ENCODE measurements around the gene MDC1. TPM values are rescaled to one million over a fixed set of nuclear protein-coding genes. Genes with fewer than 3 reads are reported as not detected.
"Not testable (repeated sequence)": the region's sequence is repeated elsewhere in the genome, so short reads cannot be mapped to it uniquely, and the experiment has no call there.

Gene MDC1
- total RNA-seq, 1 donor from 2014 or later, result 23.1 TPM

DNA sequence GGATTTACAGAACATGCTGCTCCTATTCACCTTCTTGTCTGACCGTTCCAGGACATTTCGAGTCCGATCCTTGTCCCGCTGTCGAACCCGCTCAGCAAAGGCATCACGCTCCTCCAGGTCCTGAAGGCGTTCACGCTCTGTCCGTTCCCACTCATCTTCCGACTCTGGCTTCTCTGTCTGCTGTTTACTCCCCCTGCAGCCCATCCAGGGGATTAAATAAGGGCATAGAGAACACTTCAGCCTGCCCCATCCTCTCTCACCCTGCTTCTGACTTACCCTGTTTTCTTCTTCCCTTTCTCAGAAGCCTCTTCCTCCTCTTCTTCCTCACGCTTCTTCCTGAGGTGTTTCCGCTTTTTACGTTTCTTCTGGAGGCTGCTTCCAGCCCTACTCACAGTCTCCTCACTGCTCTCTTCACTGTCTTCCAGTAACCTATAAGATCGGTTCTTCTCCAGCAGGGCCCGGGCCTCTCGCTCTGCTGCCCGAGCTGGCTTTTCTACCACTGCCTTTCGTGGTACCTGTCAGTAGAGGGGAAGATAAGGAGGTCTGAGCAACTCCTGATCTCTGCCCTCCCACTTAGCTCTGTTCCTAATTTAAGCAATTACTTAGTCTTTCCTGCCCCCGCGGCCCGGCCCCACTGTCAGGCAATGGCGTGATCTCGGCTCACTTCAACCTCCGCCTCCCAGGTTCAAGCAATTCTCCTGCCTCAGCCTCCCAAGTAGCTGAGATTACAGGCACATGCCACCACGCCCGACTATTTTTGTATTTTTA, 46.1 kb downstream of the MDC1 start:
- intact Hi-C loops (cut with DNase I), result loop anchor here (2.0 to 5.0 kb wide), 2 partner anchors 22 to 44 kb away; partner anchors contain the start of gene ATAT1
- no peak for DNase-seq (ENCODE audit: low spot score)

DNA sequence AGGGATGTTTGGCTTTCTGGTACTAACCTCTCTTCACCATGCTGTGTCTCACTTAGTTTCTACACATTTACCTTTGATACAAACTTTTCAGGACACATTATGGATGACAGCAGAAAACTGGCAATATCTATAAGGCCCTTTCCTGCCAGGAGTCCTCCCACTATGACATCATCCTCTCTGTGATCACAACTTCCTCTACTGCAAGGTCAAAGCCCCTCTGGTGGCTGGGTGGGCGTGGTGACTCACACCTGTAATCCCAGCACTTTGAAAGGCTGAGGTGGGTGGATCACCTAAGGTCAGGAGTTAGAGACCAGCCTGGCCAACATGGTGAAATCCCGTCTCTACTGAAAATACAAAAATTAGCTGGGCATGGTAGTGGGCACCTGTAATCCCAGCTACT, 50.8 kb downstream of the MDC1 start:
- DNase-seq (ENCODE audit: low spot score); intact Hi-C loops (cut with DNase I): not testable (repeated sequence)

DNA sequence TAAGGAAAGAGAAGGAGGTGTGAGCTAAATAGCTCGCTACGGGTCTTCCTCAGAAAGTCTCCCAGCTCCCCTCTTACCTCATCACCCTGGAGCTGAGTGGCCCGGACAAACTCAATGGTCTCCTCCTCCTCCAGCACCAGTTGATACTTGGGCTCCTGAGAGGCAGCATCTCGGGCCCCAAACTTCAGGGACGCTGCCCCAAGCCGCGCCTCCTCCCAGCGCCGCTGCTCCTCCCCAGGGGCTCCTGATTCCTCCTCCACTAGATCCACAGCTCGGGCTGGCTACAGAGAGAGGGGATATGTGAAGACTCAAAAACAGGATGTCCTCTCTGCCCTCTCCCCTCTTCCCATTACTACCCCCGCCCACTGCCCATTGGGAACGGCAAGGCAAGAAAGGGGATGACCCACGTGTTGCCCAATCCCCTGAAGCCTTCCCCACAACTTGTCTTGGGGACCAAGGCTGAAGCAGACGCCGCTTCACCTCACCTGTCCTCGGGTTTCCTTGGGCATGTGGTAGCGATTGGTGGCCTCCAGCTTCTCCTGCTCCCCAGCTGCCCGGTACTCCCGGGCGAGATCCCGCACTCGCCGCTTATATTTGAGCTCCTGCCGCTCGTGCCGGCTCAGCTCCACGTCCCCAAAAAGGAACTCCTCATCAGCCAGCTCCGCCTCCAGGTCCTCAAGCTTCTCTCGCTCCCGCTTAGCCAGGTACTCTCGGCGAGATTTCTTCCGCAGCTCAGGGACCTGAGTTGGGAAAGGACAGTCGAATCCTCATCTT, 51.9 kb downstream of the MDC1 start:
- intact Hi-C loops (cut with DNase I), result no loop called here
- no peak for DNase-seq (ENCODE audit: low spot score)

DNA sequence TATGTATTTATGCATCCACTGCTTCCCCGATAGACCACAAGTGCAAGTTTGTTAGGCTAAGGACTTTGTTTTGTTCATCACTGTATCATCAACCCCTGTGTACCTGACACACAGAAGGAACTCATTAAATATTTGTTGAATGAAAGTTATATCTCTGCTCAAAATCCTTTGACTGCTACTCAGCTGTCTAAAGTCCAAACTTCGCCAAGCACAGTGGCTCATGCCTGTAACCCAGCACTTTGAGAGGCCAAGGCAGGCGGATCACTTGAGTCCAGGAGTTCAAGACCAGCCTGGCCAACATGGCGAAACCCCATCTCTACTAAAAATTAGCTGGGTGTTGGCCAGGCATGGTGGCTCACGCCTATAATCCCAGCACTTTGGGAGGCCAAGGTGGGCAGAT, 59.2 kb downstream of the MDC1 start:
- DNase-seq (ENCODE audit: low spot score); intact Hi-C loops (cut with DNase I): not testable (repeated sequence)

DNA sequence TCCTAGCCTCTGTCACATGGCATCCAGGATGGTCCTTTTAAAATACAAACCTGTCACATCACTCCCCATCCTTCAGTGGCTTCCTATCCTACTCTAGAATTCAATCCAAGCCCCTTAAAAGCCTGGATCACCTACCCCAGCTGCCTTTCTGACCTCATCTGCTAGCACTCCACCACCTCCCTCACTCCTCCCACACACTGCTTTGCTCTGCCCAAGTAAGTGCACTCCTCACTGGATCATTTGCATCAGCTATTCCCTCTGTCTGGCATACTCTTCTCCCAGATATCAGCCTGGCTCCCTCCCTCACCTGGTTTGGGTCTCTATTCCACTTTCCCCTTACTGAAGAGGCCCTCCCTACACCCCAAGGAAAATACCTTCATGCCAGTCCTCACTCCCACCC, 59.6 kb downstream of the MDC1 start:
- intact Hi-C loops (cut with DNase I), result no loop called here
- DNase-seq (ENCODE audit: low spot score), result no peak

DNA sequence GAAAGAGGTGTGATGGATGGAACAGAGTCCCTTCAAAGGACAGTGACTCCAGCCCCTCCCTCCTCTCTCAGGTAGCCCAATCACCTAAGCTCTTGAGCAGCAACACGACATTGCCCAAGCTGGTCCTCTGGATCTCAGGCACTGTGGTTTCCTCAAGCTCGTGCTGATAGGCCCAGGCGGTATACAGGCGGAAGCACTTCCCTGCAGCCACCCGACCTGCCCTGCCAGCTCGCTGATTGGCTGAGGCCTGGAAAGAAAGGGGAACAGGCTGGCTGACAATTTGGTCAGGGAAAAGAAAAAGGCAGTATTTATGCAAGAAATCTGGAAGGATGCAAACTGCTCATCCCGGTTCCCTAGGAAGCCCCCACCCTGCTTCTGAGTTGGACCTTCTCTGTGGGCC, 60.6 kb downstream of the MDC1 start:
- intact Hi-C loops (cut with DNase I), result no loop called here
- DNase-seq (ENCODE audit: low spot score), result no peak

DNA sequence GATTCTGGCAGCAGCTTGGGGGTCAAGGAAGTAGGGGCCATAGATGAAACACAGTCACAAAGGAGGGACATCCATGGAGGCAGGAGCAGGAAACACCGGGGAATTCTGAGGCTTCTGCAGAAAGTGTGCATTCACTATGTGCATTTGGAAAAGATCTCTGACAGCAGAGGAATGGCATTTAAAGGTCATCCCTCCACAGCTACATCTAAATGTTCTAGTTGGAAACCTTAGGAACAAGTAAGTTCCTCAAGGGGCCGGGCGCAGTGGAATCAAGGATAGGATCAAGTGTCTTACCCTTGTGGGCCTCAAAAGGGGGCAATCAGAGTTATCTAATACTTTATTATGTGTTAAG, 61.4 kb downstream of the MDC1 start:
- intact Hi-C loops (cut with DNase I), result no loop called here
- no peak for DNase-seq (ENCODE audit: low spot score)

DNA sequence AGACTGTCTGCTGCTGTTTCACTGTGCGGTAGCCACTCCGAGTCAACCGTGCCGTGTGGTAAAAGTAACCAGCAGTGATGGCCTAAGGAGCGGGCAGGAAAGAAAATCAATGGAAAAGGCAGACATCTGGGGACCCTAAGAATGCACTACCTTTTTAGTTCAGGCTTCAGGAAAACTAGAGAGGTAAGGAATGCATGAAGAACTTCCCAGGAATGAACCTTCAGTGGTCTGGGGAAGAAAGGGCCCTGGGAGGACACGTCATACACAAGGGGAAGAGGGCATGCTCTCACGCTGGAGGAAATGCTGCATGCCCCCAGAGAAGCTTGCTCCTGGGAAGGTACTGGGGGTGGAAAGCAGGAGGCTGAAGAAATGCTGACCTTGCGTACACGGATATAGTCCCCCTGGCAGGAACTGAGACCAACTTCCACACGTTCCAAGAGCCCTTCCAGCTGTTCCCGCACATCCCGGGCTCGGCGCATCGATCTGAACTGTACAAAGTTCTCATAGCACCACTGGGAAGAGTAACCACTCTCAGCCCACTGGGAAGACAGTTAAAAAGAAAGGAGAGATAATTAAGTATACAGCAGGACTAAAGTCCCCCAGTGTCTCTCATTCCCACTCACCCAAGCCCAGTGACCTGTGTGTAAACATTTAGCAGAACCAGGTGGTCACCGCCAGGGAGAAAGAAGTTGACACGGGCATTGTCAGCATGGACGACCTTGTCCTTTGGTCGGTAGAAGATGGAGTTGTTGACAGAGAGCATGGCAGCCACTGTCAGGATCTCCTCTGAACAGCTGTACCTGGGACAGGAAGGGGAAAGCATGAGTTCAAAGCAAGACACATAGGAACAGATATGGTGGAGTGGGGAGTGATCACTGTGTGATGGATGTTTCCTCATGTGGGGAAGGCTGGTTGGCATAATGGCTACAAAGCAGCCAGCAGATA, 62.0 kb downstream of the MDC1 start:
- DNase-seq (ENCODE audit: low spot score), result no peak
- intact Hi-C loops (cut with DNase I), result no loop called here

DNA sequence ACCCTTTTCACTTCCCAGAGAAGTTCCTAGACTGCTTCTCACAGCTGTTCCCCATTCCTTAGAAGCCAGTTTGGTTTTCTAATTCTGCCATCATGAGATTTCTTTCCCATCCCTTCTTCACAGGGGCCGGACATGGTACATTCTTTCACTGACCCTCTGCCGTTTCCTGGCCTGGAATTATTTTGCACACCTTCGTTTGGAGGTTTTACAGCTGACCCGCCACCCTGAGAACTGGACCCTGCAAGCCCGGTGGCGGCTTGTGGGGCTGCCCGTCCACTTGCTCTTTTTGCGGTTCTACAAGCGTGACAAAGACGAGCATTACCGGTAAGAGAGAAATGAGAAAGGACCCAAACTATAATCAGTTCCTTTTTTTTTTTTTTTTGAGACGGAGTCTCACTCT, 65.9 kb downstream of the MDC1 start:
- intact Hi-C loops (cut with DNase I), result no loop called here

More for the DNA sequence above, 65.9 kb downstream of the MDC1 start:
- DNase-seq (ENCODE audit: low spot score), result no peak

Other genes with a start within 250 kb of the MDC1 start
- 126 TPM for gene HLA-E, start 227.8 kb downstream of the MDC1 start, total RNA-seq
- gene GNL1, start 160.8 kb downstream of the MDC1 start, total RNA-seq, result 19.6 TPM
- gene PRR3, start 160.0 kb downstream of the MDC1 start, total RNA-seq, result 3.2 TPM
- gene ABCF1, start 145.8 kb downstream of the MDC1 start, total RNA-seq, result 44.2 TPM
- 30.0 TPM for gene PPP1R10, start 100.0 kb downstream of the MDC1 start, total RNA-seq
- 96.1 TPM for gene MRPS18B, start 99.4 kb downstream of the MDC1 start, total RNA-seq
- gene ATAT1, start 90.4 kb downstream of the MDC1 start, total RNA-seq, result 4.3 TPM
- gene C6orf136, start 70.1 kb downstream of the MDC1 start, total RNA-seq, result 49.1 TPM
- gene DHX16, start 44.3 kb downstream of the MDC1 start, total RNA-seq, result 21.6 TPM
- 37.7 TPM for gene PPP1R18, start 30.6 kb downstream of the MDC1 start, total RNA-seq
- gene NRM, start 26.3 kb downstream of the MDC1 start, total RNA-seq, result 4.3 TPM
- gene TUBB, start 3.1 kb upstream of the MDC1 start, total RNA-seq, result 215 TPM
- gene FLOT1, start 25.4 kb upstream of the MDC1 start, total RNA-seq, result 251 TPM
- gene IER3, start 27.3 kb upstream of the MDC1 start, total RNA-seq, result 285 TPM
- 61.4 TPM for gene DDR1, start 167.2 kb upstream of the MDC1 start, total RNA-seq
- gene GTF2H4, start 190.9 kb upstream of the MDC1 start, total RNA-seq, result 16.0 TPM
- 24.7 TPM for gene VARS2, start 197.0 kb upstream of the MDC1 start, total RNA-seq
- not detected for gene SFTA2, start 214.9 kb upstream of the MDC1 start, total RNA-seq
- not detected for gene MUCL3, start 223.7 kb upstream of the MDC1 start, total RNA-seq

All from cardiac septum (tissue), 1 donor.